NT2/D1 (cell line): ENCODE data around the gene PARD6G.
"Not testable (repeated sequence)": the region's sequence is repeated elsewhere in the genome, so short reads cannot be mapped to it uniquely, and the experiment has no call there.

ENCODE experiments used
- SUZ12 ChIP-seq: IDR thresholded peaks from 2 replicates; pipeline ENCODE4 v1.6.1; 2011; ENCODE audit not compliant: insufficient read length, insufficient read depth; ENCODE audit errors: extremely low read depth
- YY1 ChIP-seq: IDR thresholded peaks from 2 replicates; pipeline ENCODE4 v1.6.1; 2011; ENCODE audit not compliant: insufficient read length, insufficient read depth
- ZNF274 ChIP-seq: IDR thresholded peaks from 2 replicates; pipeline ENCODE4 v1.6.1; 2011; ENCODE audit warnings: mild to moderate bottlenecking, low read depth, low read length

DNA sequence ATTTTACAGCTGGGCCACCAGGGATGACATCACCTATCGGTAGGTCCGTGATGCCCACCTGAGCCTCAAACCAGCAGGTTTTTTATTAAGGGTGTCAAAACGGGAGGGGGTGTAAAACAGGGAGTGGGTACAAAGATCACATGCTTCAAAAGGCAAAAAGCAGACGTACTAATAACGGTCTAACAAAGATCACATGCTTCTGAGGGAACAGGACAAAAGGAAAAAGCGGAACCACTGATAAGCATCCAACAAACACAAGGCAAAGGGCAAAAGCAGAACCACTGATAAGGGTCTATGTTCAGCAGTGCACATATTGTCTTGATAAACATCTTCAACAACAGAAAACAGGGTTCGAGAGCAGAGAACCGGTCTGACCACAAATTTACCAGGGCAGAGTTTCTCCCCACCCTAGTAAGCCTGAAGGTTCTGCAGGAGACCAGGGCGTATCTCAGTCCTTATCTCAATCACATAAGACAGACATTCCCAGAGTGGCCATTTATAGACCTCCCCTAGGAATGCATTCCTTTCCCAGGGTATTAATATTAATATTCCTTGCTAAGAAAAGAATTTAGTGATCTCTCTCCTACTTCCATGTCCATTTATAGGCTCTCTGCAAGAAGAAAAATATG lies 82.5 kb downstream of the PARD6G start:
- not testable (repeated sequence) for TF ChIP-seq ZNF274, SUZ12, YY1
